ENCODE results near the gene ZNF574.

DNA sequence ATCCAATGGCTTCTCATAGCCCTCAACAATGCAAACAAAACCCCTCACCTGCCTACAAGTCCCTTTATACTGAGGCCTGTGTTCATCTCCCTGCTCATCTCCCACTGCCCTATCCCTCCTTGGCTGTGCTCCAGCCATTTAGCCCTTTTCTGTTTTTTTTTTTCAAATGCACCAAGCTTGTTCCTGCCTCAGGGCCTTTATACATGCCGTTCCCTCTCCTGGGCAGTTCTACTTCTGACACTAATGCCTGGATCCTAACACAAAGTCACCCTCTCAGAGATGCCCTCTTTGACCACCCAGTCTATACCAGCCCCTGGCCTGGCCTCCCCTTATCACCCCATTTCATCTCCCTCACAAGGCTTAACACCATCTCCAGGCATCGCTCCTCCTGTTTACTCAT lies 26.9 kb downstream of the ZNF574 start:
- TF ChIP-seq, protein P1, sequence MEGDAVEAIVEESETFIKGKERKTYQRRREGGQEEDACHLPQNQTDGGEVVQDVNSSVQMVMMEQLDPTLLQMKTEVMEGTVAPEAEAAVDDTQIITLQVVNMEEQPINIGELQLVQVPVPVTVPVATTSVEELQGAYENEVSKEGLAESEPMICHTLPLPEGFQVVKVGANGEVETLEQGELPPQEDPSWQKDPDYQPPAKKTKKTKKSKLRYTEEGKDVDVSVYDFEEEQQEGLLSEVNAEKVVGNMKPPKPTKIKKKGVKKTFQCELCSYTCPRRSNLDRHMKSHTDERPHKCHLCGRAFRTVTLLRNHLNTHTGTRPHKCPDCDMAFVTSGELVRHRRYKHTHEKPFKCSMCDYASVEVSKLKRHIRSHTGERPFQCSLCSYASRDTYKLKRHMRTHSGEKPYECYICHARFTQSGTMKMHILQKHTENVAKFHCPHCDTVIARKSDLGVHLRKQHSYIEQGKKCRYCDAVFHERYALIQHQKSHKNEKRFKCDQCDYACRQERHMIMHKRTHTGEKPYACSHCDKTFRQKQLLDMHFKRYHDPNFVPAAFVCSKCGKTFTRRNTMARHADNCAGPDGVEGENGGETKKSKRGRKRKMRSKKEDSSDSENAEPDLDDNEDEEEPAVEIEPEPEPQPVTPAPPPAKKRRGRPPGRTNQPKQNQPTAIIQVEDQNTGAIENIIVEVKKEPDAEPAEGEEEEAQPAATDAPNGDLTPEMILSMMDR (IDR thresholded peaks at IDR 0.05): no peak
- TF ChIP-seq POLR2A (IDR thresholded peaks at IDR 0.05): no peak
